ENCODE results near the gene CLN6. TPM values are rescaled to one million over a fixed set of nuclear protein-coding genes. Genes with fewer than 3 reads are reported as not detected.

The CLN6 gene
- total RNA-seq, 1 experiment from 2014 or later = 71.9 TPM

GRCh38 chr15:68166847-68167246, 62.7 kb downstream of the CLN6 start:
- H3K14ac ChIP-seq (ENCODE audit: insufficient read depth, low read length) = no peak overlapping the region
- Mint-ChIP-seq H3K27me3 (ENCODE audit: low read depth) (no peaks in the 10 kb centered on the region), H3K9me3 (no peaks in the 10 kb centered on the region), H3K36me3 (ENCODE audit: insufficient read depth in 1 of 3, low read depth in 3 of 3) (peaks cover 3 to 16% (median 12%) of the 10 kb centered on the region in 3 experiments; a peak in 6 of 7 replicates), H3K4me1 (no peaks in the 10 kb centered on the region), H3K27ac (no peak overlapping the region), H3K4me3 (no peak overlapping the region)
- H3K27me3 ChIP-seq (ENCODE audit: insufficient read depth, low read length) = no peaks in the 10 kb centered on the region
- WGBS (ENCODE audit: extremely low coverage, insufficient read length, low lambda C conversion rate) = no CpG with 5 or more reads among the region's 4 CpGs
- no peak overlapping the region for H2AK5ac ChIP-seq (ENCODE audit: insufficient read length, low read length)
- DNase-seq = no peak
- no peaks in the 10 kb centered on the region for H3K9me3 ChIP-seq (ENCODE audit: control insufficient read depth, low read depth, low read length)
- H3T11ph ChIP-seq (ENCODE audit: low read length) = no peak overlapping the region
- no peak overlapping the region for H3K4ac ChIP-seq (ENCODE audit: low read depth, low read length)
- H4K5ac ChIP-seq (ENCODE audit: insufficient read length, low read depth, low read length) = no peak overlapping the region
- H3K18ac ChIP-seq (ENCODE audit: insufficient read length, low read depth, low read length) = no peak overlapping the region
- no peaks in the 10 kb centered on the region for H3K23me2 ChIP-seq (ENCODE audit: insufficient read length, low read depth, low read length, poor library complexity, severe bottlenecking)
- no peak overlapping the region for H2BK5ac ChIP-seq (ENCODE audit: insufficient read length, low read length)
- H2BK120ac ChIP-seq (ENCODE audit: low read depth, low read length, poor library complexity, severe bottlenecking) = no peak overlapping the region
- no peak for TF ChIP-seq CTCF (conservative IDR thresholded peaks at IDR 0.05)
- no peak overlapping the region for H4K8ac ChIP-seq (replicated peaks; ENCODE audit: insufficient read length, low read depth, low read length)
- H2BK20ac ChIP-seq (ENCODE audit: low read depth, low read length, poor library complexity, severe bottlenecking) = no peak overlapping the region
- H3K4me1 ChIP-seq (ENCODE audit: insufficient read depth, low read length) = no peaks in the 10 kb centered on the region
- H3K4me2 ChIP-seq (ENCODE audit: insufficient read depth, insufficient read length, low read length) = no peak overlapping the region
- H3K23ac ChIP-seq (ENCODE audit: insufficient read length, low read depth, low read length) = no peak overlapping the region
- no peak overlapping the region for H3K56ac ChIP-seq (ENCODE audit: insufficient read length, low read depth, low read length)
- H3K27ac ChIP-seq (ENCODE audit: insufficient read length, low read depth, low read length) = no peak overlapping the region
- H4K91ac ChIP-seq (ENCODE audit: insufficient read length, low read depth, low read length) = no peak overlapping the region
- H2AFZ ChIP-seq (ENCODE audit: low read length) = no peak overlapping the region
- H3K79me1 ChIP-seq (ENCODE audit: insufficient read depth, low read depth, low read length, poor library complexity, severe bottlenecking) = no peaks in the 10 kb centered on the region
- no peaks in the 10 kb centered on the region for H4K20me1 ChIP-seq (ENCODE audit: control insufficient read depth, insufficient read depth, insufficient read length)
- H3K9ac ChIP-seq (ENCODE audit: extremely low read depth, insufficient read length, low read length) = no peak overlapping the region
- no peak overlapping the region for H2BK12ac ChIP-seq (ENCODE audit: insufficient read length, low read depth, low read length)
- no peaks in the 10 kb centered on the region; the same call in 1 of the 2 replicates for H3K79me2 ChIP-seq (ENCODE audit: insufficient read depth, low read length)
- no peak overlapping the region for H2BK15ac ChIP-seq (ENCODE audit: low read depth, low read length)

Data from H9 (cell line).